Cardiac muscle cell (in vitro differentiated cells and primary cell): Measurements from ENCODE around the gene CYTH4. TPM values are rescaled to one million over a fixed set of nuclear protein-coding genes. Genes with fewer than 3 reads are reported as not detected.

Experiments
- DNase-seq, 2 donors: peaks; one replicate each; pipeline versions ENCODE4 v3.0.0 to v3.0.0-alpha.2; 2010 to 2017; ENCODE audit warnings: low read depth in 1 of 2, low spot score in 1 of 2
- H3K27ac ChIP-seq: fragments of 200-600 bp; sonication (generic); 2 replicates; pipeline ENCODE4 v1.5.1; 2016
- H3K27me3 ChIP-seq: fragments of 200-600 bp; sonication (generic); 2 replicates; pipeline ENCODE4 v1.6.0; 2016; ENCODE audit warnings: control low read depth
- H3K36me3 ChIP-seq: fragments of 200-600 bp; sonication (generic); 2 replicates; pipeline ENCODE4 v1.5.1; 2016; ENCODE audit warnings: control low read depth
- H3K4me1 ChIP-seq: fragments of 200-600 bp; sonication (generic); 2 replicates; pipeline ENCODE4 v1.8.1; 2017; ENCODE audit warnings: low read depth, mild to moderate bottlenecking, mixed run types
- H3K4me3 ChIP-seq: fragments of 200-600 bp; sonication (generic); 2 replicates; pipeline ENCODE4 v1.5.1; 2016; ENCODE audit warnings: mild to moderate bottlenecking
- H3K9me3 ChIP-seq: fragments of 200-600 bp; sonication (generic); 2 replicates; pipeline ENCODE4 v1.5.1; 2017; ENCODE audit warnings: low read depth, mild to moderate bottlenecking, control low read depth
- polyA plus RNA-seq: library from polyadenylated mRNA; unstranded; fragments of >200 nt; fragmentation: Nextera tagmentation; extraction: Ambion mirVana; gene quantifications from 2 replicates; pipeline ENCODE4 v1.2.1, GENCODE V29; 2016
- total RNA-seq: library from RNA; depleted of rRNA; stranded (reverse); fragments of >200 nt; gene quantifications from 2 replicates; pipeline ENCODE4 v1.2.3, GENCODE V29; 2016
- TF ChIP-seq, protein P1 (sequence below): IDR thresholded peaks from 2 replicates; pipeline ENCODE4 v1.5.1; 2012; ENCODE audit warnings: low read depth, mild to moderate bottlenecking, low read length

The CYTH4 gene
- total and polyA plus RNA-seq, 2 experiments from 2014 or later = not detected

DNA sequence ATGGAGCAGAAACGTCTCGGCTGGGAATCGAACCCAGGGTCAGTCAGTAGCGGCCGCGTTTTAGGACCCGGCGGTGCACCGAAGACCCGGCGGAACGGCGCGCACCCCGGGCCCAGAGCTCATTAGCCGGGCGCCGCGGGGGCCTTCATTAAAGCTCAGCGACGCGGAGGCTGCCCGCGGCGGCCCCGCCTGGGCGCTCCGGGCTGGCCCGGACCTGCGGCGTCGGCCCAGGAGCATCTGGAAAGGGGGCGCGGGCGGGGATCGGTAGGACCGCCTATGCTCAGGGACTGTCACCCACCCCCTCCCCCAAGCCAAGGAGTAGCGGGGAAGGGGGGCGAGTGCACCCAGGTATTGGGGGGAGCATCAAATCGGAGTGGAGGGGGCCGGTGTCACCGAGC, 52.2 kb downstream of the CYTH4 start:
- TF ChIP-seq, protein P1, sequence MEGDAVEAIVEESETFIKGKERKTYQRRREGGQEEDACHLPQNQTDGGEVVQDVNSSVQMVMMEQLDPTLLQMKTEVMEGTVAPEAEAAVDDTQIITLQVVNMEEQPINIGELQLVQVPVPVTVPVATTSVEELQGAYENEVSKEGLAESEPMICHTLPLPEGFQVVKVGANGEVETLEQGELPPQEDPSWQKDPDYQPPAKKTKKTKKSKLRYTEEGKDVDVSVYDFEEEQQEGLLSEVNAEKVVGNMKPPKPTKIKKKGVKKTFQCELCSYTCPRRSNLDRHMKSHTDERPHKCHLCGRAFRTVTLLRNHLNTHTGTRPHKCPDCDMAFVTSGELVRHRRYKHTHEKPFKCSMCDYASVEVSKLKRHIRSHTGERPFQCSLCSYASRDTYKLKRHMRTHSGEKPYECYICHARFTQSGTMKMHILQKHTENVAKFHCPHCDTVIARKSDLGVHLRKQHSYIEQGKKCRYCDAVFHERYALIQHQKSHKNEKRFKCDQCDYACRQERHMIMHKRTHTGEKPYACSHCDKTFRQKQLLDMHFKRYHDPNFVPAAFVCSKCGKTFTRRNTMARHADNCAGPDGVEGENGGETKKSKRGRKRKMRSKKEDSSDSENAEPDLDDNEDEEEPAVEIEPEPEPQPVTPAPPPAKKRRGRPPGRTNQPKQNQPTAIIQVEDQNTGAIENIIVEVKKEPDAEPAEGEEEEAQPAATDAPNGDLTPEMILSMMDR = no peak
- H3K27me3 ChIP-seq = peaks cover 70% of the 10 kb centered on the region
- H3K4me1 ChIP-seq = peaks cover 2% of the 10 kb centered on the region
- H3K9me3 ChIP-seq = no peaks in the 10 kb centered on the region
- H3K27ac ChIP-seq = no peak overlapping the region
- no peak for DNase-seq
- H3K4me3 ChIP-seq = no peak overlapping the region
- H3K36me3 ChIP-seq = no peaks in the 10 kb centered on the region

DNA sequence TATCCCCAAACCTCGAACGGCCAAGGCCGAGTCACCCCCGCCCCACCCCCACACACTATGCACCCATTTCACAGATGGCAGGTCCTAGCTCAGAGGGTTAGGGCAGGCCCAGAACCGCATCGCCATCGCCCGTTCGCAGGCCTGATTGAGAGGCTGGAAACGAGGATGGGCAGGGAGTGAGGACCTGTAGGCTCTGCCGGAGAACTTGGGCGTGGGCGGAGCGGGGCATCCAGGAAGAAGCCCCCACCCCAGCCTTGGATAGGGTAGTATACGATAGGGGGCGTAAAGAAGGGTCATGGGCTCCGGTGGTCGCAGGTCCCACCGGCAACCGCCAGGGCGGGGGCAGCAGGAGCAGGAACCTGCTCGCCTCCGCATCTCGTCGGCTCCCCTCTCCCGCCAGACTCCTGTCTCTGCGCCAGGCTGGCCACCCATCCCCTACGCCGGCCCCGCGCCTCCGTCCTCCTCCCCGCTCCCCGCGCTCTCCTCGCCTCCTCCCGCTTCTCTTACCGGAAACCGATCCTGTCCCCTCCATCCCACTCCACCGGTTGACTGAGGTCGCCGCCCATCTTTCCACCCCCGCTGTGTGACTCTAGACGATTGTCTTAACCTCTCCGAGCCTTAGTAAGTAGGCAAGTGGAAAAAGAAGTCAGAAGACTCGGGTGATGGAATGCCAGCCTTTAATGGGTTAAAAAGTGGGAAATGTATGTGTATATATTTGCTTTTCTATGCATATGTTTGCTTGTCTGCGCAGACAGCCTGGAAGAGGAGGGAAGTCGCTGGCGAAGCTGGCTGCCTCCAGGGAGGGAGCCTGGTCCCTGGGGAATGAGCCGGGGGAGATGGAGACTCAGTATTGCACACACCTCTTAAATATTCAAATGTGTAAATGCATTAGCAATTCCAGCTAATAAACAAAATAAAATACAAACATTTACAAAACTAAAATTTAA, 52.8 kb downstream of the CYTH4 start:
- H3K9me3 ChIP-seq = no peaks in the 10 kb centered on the region
- TF ChIP-seq, protein P1 = no peak
- H3K27ac ChIP-seq = no peak overlapping the region
- no peaks in the 10 kb centered on the region for H3K36me3 ChIP-seq
- peaks cover 74% of the 10 kb centered on the region for H3K27me3 ChIP-seq
- DNase-seq = peak in 1 of 2 donors; percentile 28
- H3K4me1 ChIP-seq = peaks cover 2% of the 10 kb centered on the region
- no peak overlapping the region for H3K4me3 ChIP-seq

DNA sequence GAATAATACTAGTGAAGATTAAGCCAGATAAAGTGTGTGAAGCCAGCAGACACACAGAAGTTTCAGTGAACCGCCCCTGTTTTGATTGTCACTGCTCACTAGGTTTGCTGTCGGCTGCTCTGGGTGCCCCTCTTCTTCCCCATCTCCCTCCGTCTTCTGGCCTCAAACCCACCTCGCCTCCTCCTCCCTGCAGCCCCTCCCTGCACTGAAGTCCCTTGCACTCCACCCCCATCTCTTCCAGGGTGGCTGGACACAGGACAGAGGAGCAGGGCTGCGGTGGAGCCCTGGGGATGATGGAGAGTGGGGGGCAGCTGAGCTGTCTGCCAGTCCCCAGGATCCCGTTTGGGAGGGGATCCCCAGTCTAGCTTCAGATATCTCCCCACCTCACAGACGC, 53.5 kb downstream of the CYTH4 start:
- H3K4me1 ChIP-seq = no peaks in the 10 kb centered on the region
- TF ChIP-seq, protein P1 = no peak
- H3K27ac ChIP-seq = no peak overlapping the region
- no peak for DNase-seq
- no peaks in the 10 kb centered on the region for H3K36me3 ChIP-seq
- no peaks in the 10 kb centered on the region for H3K9me3 ChIP-seq
- no peak overlapping the region for H3K4me3 ChIP-seq
- peaks cover 80% of the 10 kb centered on the region for H3K27me3 ChIP-seq

DNA sequence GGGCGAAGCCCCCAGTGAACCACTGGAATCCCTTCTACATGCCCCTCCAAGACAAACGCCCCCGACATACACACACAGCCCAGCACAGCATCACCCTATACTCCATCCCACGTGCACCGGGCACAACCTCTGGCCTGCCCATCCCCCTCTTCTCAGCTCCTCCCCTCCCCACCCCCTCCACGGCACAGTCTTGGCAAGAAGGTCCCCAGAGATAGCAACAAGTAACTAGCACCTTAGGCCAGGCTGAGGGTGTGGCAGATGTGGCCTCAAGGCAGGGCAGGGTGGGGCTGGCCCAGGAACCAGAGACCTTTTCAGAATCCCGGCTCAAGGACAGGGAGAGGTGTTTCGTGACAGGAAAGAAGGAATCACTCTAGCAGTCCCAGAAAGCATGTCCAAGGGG, 54.3 kb downstream of the CYTH4 start:
- no peak for DNase-seq
- Histone ChIP-seq H3K4me3 (no peak overlapping the region), H3K27ac (no peak overlapping the region), H3K36me3 (no peaks in the 10 kb centered on the region), H3K9me3 (no peaks in the 10 kb centered on the region), H3K4me1 (no peaks in the 10 kb centered on the region), H3K27me3 (peaks cover 85% of the 10 kb centered on the region)
- TF ChIP-seq, protein P1 = no peak

DNA sequence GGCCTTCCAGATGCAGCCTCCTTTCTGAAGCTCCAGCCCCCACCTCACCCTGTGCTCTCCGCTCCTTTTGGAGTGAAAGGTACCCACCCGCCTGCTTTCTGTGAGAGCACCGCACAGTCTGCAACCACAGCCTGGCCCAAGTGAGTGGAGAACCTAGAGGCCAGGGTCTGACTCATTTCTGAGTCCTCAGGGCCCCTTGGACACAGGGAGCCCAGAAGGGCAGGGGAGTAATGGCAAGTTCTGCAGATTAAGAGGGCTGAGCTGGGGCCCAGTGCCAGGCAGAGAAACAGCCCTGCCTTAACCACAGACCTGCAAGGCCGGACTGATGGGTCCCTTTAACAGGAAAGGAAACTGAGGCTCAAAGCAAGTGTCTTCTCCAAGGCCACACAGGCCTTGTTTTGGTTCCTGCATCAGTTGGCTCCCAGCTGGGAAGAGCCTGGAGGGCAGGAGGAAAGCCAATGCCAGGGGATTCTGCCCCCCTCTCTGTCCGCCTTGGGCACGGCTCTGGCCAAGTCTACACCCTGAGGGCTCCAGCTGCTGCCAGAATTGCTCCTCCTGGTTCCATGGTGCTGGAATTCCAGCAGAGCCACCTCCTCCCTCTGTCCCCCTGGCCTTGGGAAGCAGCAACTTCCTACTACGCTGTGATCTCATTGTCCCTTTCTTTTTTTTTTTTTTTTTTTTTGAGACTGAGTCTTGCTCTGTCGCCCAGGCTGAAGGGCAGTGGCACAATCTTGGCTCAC, 55.1 kb downstream of the CYTH4 start:
- Histone ChIP-seq H3K27ac (no peak overlapping the region), H3K27me3 (peaks cover 84% of the 10 kb centered on the region)

More for the DNA sequence above, 55.1 kb downstream of the CYTH4 start:
- peak in 1 of 2 donors; percentile 34 for DNase-seq
- Histone ChIP-seq H3K4me3 (no peak overlapping the region), H3K36me3 (no peaks in the 10 kb centered on the region), H3K4me1 (no peaks in the 10 kb centered on the region), H3K9me3 (no peaks in the 10 kb centered on the region)
- TF ChIP-seq, protein P1 = no peak
